ENCODE results near the gene MUCL3.
"Not testable (repeated sequence)": the region's sequence is repeated elsewhere in the genome, so short reads cannot be mapped to it uniquely, and the experiment has no call there.

Gene MUCL3

DNA sequence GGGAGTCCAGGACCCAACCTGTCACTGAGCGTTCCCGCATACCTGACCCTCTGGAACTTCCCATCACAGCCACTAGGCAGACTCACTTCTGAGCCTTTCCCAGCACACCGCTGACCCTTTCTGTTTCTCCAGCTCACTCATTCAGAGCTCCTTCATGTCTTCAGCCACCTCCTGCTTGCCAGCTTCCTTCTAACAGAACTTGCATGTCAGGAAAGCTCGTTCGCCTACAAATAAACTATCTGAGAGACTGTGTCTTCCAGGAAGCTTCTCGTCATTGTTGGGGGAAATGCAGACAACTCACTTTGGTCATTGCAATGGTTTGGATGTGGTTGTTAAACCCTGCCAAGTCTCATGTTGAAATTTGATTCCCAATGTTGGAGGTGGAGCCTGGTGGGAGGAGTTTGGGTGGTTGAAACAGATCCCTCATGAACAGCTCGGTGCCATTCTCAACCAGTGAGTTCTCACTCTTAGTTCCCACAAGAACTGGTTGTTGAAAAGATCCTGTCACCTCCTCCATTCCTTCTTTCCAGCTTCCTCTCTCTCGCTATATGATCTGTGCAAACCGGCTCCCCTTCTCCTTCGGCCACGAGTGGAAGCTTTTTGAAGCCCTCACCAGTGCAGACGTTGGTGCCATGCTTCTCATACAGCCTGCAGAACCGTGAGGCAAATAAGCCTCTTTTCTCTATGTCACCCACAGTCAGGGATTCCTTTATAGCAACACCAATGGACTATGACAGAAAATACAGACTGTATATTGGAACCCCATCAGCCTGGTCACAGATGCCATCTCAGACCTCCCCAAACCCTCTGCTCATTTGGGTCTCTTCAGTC lies 41.4 kb downstream of the MUCL3 start:
- no peak for DNase-seq

DNA sequence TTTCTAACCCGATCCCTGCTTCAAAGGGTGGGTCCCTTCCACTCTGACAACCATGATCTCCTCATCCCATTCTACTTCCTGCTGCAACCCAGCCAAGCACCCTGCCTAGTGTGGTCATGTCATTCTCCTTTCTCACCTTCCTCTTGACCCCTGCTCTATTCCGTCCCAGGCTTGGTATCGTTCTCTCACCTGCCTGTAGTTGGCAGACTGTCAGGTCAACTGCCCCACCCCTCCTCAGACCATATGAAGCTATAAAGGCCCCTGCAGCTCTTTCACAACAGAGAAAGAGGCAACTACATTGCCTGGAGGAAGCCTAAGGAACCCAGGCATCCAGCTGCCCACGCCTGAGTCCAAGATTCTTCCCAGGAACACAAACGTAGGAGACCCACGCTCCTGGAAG lies 42.7 kb downstream of the MUCL3 start, which contains the start of gene MUC21:
TSS of gene MUC21 (plus strand) at position 280 of the 400 bp plus-strand sequence. CDS start 241 bp downstream, outside the sequence.
- no peak for DNase-seq

DNA sequence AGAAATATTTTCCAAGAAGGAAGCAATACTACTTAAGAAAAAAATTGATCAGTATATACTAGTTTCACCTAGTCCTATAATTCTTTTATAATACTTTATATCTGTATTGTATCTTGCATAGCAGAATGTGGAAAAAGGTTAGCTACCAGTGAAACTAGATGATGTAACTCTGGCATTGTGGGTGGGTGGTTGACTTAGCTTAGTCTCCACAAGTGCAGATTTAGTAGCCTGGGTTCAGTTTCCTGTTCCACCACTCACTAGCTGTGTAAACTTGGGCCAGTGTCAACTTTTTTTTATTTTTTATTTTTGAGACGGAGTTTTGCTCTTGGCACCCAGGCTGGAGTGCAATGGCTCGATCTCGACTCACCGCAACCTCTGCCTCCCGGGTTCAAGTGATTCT lies 44.7 kb downstream of the MUCL3 start:
- DNase-seq: no peak

DNA sequence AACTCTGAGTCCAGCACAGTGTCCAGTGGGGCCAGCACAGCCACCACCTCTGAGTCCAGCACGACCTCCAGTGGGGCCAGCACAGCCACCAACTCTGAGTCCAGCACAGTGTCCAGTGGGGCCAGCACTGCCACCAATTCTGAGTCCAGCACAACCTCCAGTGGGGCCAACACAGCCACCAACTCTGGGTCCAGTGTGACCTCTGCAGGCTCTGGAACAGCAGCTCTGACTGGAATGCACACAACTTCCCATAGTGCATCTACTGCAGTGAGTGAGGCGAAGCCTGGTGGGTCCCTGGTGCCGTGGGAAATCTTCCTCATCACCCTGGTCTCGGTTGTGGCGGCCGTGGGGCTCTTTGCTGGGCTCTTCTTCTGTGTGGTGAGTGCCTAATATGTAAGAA lies 46.5 kb downstream of the MUCL3 start:
- DNase-seq: no peak

DNA sequence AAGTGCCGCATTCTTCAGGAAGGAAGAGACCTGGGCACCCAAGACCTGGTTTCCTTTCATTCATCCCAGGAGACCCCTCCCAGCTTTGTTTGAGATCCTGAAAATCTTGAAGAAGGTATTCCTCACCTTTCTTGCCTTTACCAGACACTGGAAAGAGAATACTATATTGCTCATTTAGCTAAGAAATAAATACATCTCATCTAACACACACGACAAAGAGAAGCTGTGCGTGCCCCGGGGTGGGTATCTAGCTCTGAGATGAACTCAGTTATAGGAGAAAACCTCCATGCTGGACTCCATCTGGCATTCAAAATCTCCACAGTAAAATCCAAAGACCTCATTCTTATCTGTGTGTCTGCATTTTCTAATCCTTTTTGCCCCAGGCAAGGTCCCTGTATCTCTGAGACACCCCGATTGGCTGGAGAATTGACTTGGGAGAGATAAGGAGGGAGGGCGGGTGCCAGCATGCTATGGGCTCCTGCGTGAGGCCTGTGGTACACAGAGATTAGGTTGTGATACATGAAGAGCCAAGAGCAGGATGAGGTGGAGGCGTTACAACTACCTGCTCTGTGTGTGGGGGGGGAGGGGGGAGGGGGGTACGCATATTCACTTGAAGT lies 47.5 kb downstream of the MUCL3 start:
- no peak for DNase-seq

DNA sequence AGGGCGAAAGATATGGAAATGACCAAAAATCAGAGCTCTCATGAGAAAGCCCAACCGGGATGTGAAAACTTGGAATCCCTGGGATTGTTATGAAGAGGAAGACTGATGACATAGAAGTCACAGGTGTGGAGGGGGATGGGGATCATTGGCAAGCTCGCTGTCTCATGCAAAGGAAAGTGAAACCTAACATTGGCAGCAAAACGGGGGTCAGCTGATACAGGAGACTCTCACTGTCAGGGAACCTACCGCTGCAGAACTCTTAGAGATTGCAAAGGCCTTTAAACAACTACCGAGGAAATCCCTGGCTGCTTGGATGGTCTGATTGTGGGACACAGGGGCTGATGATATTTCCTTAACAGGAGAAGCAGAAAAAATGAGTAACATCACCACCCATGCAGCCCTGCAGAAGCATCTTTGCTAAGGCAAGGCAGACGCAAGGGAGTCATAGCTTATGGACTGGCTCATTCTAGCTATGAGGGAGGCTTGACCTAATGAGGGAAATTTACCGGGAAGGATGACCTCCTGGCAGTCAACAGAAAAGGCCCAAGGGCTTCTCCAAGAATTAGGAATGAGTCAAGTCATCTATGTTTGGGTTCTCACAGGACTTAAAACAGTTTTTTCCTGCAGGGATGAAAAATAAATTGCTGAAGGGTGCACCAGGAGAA lies 49.8 kb downstream of the MUCL3 start:
- DNase-seq: no peak

DNA sequence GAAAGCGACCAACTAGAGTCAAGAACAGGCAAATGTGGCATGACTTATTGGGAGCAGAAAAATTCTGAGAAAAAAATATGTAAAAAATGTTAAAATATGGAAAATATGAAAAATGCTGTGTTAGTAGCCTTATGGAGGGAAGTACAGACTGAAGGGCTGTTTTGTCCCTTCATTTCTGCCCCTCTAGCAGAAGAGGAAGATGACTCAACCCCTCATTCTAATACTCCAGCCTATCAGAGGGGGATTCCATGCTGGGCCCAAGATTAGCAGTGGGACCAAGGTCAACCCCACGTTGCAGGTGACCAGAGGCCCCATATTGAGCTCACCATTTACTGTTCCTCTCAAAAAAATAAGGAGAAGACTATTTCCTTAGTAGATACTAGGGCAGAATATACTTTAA lies 51.1 kb downstream of the MUCL3 start:
- no peak for DNase-seq

DNA sequence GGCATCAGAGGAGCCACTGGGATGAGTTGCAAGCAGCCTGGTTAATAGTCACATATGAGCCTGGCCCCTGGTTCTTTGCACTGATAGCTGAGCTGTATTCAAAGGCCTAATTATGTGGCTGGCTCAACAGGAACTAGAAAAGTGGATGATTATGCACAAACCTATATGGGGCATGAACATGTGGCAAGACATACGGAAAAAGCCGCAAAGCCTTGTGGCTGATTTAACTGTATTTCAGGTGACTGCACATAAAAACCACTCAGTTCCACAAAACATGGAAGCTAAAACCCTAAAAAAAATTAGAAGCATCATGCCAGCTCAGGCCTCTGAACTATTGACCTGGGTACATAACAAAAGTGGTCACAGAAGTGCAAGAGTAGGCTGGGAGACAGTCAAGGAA lies 56.5 kb downstream of the MUCL3 start:
- DNase-seq: no peak

DNA sequence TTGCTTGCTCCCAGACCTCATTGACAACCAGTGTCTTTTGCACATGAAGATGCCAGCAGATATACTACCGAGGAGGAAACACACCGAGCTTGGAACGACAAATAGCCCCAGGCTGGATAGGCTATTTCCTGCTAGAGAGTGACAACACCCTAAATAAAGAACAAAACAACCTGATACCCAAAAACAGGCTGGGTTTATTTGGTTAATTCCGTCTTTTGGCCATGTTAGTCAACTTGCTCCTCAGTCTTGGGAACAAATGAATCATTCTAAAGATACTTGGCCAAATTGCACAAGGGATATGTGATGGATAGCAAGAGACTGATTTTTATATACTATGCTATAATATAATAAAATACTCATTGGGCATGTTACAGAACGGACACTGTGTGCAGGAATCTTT lies 58.0 kb downstream of the MUCL3 start:
- DNase-seq: no peak

DNA sequence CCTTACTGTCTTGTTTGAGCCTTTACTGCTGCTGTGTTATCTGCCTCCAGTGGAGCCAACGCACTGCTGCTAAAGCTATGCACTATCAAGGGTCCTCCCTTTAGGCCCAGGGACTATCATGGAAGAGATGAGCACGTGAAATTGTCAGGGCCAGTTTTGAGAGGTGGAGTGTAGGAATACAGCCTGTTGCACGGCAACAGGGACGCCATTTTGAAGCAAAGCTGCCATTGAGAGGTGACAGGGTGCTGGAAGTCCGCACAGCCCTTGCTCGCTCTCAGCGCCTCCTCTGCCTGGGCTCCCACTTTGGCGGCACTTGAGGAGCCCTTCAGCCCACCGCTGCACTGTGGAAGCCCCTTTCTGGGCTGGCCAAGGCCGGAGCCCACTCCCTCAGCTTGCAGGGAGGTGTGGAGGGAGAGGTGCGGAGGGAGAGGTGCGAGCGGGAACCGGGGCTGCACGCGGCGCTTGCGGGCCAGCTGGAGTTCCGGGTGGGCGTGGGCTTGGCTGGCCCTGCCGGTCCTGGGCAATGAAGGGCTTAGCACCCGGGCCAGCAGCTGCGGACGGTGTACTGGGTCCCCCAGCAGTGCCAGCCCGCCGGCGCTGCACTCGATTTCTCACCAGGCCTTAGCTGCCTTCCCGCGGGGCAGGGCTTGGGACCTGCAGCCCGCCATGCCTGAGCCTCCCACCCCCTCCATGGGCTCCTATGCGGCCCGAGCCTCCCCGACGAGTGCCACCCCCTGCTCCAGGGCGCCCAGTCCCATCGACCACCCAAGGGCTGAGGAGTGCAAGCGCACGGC lies 59.5 kb downstream of the MUCL3 start:
- not testable (repeated sequence) for DNase-seq

DNA sequence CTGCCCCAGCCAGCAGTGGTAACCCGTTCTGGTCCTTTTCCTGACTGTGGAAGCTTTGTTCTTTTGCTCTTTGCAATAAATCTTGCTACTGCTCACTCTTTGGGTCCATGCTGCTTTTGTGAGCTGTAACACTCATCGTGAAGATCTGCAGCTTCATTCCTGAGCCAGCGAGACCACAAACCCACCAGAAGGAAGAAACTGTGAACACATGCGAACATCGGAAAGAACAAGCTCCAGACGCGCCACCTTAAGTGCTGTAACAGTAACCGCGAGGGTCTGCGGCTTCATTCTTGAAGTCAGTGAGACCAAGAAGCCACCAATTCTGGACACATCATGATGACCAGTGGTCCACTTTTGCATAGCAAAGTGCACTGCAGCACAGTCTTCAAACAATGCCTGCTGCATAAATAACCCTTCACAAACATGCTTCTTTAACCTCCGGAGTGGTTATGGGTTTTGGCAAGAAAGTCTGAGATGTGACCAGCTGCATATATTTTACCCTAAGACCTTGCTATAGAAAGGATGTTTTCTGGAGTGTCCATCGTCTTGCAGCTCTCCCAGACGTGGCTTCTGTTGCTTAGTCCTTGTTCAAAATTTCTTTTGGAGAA lies 60.6 kb downstream of the MUCL3 start:
- no peak for DNase-seq

DNA sequence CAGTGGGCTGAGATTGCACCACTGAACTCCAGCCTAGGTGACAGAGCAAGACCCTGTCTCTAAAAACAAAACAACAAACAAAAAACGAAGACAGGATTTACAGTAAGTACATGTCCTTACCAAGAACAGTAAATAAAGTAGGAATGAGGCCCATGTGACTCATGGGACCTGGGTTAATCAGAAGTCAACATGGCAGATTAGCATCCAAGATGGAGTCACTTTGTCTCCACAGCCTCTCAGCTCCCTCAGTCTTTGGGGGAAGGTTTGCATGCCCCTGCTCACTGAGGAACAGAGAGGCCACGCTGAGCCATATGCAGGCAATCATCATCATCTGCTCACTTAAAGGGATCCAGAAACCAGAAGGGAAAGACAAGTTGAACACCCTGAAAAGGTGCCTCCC lies 61.7 kb downstream of the MUCL3 start:
- no peak for DNase-seq

All from CD4-positive, alpha-beta T cell treated with Interleukin-15 for 1 hour (primary cell).